Calu3 (cell line): Measurements from ENCODE around the gene FAM131B. TPM values are rescaled to one million over a fixed set of nuclear protein-coding genes. Genes with fewer than 3 reads are reported as not detected.

Experiments used
- BruUV-seq: library from RNA; stranded (reverse); fragments of 400-500 nt; replicated peaks from 2 replicates; lab custom pipeline; 2021; lab: Mats Ljungman, UMichigan
- CTCF ChIA-PET: fragments of 300-600 bp; sonication (Branson Sonifier 250); formaldehyde crosslinking; loops from one replicate; lab custom pipeline; 2022; ENCODE audit warnings: antibody characterized with exemption; lab: Charles Lee
- DNase-seq: peaks from one replicate; pipeline ENCODE4 v3.0.0; 2022
- H3K27ac Mint-ChIP-seq: one replicate; pipeline ENCODE4 v1.8.0; 2022; ENCODE audit warnings: mixed read lengths; ENCODE audit not compliant: unreplicated experiment
- H3K27me3 Mint-ChIP-seq: one replicate; pipeline ENCODE4 v1.8.0; 2022; ENCODE audit warnings: mixed read lengths; ENCODE audit not compliant: unreplicated experiment
- H3K36me3 Mint-ChIP-seq: one replicate; pipeline ENCODE4 v1.8.0; 2022; ENCODE audit warnings: mild to moderate bottlenecking, moderate library complexity, mixed read lengths; ENCODE audit not compliant: insufficient read depth, unreplicated experiment
- H3K4me1 Mint-ChIP-seq: one replicate; pipeline ENCODE4 v1.8.0; 2022; ENCODE audit warnings: mild to moderate bottlenecking, low read depth, mixed read lengths; ENCODE audit not compliant: unreplicated experiment
- H3K4me3 Mint-ChIP-seq: one replicate; pipeline ENCODE4 v1.8.0; 2022; ENCODE audit warnings: mild to moderate bottlenecking, low read depth, moderate library complexity, mixed read lengths; ENCODE audit not compliant: unreplicated experiment
- H3K9me3 Mint-ChIP-seq: one replicate; pipeline ENCODE4 v1.8.0; 2022; ENCODE audit warnings: low read depth, mixed read lengths; ENCODE audit not compliant: unreplicated experiment
- CTCF ChIP-seq: fragments of 200-600 bp; IDR thresholded peaks from one replicate; pipeline ENCODE4 v1.8.0; 2022; ENCODE audit warnings: antibody characterized with exemption; ENCODE audit not compliant: unreplicated experiment
- intact Hi-C: fragments of 100-400 bp; cut with micrococcal nuclease; formaldehyde crosslinking; loops from one replicate; pipeline ENCODE4 v1.10.0; 2022; ENCODE audit not compliant: unreplicated experiment
- total RNA-seq: library from RNA; stranded (reverse); gene quantifications from 2 replicates; pipeline ENCODE4 v1.2.3, GENCODE V29; 2022

The FAM131B gene
- total RNA-seq, 1 experiment from 2014 or later: 0.19 TPM

- CTCF ChIA-PET: no interaction called here
- BruUV-seq: no TSS peak
- TF ChIP-seq CTCF: no peak
- Mint-ChIP-seq H3K36me3 (peaks cover 14% of the 10 kb centered on the region), H3K27me3 (no peaks in the 10 kb centered on the region), H3K9me3 (no peaks in the 10 kb centered on the region), H3K4me1 (peaks cover 53% of the 10 kb centered on the region), H3K4me3 (no peak overlapping the region), H3K27ac (no peak overlapping the region)
- DNase-seq: no peak
- intact Hi-C loops: no loop called here
Measured at GRCh38 chr7:143375298-143376034, 13.0 kb upstream of the FAM131B start.

- TF ChIP-seq CTCF: no peak
- Mint-ChIP-seq H3K4me1 (peaks cover 56% of the 10 kb centered on the region), H3K36me3 (peaks cover 5% of the 10 kb centered on the region), H3K4me3 (no peak overlapping the region), H3K27ac (no peak overlapping the region), H3K9me3 (no peaks in the 10 kb centered on the region), H3K27me3 (no peaks in the 10 kb centered on the region)
- BruUV-seq: no TSS peak
- CTCF ChIA-PET: interaction anchor here (0.5 kb wide), 1 partner anchor 131 kb away, joined by 4 read pairs; no protein-coding TSS in a partner anchor
- no peak for DNase-seq
- intact Hi-C loops: loop anchor here (5.0 kb wide), 1 partner anchor 52 kb away; no protein-coding TSS in a partner anchor
Measured at GRCh38 chr7:143374561-143374960, 12.0 kb upstream of the FAM131B start.

- Mint-ChIP-seq H3K4me1 (peaks cover 50% of the 10 kb centered on the region), H3K9me3 (no peaks in the 10 kb centered on the region), H3K36me3 (no peaks in the 10 kb centered on the region), H3K27me3 (no peaks in the 10 kb centered on the region), H3K27ac (no peak overlapping the region), H3K4me3 (no peak overlapping the region)
- no TSS peak for BruUV-seq
- no peak for TF ChIP-seq CTCF
- intact Hi-C loops: loop anchor here (5.0 kb wide), 1 partner anchor 51 kb away; no protein-coding TSS in a partner anchor
- DNase-seq: no peak
- CTCF ChIA-PET: no interaction called here
Measured at GRCh38 chr7:143373255-143373794, 10.8 kb upstream of the FAM131B start.

- CTCF ChIA-PET: interaction anchor here (0.6 kb wide), 1 partner anchor 37 kb away, joined by 3 read pairs; no protein-coding TSS in a partner anchor
- peaks cover 57% of the 10 kb centered on the region for H3K4me1 Mint-ChIP-seq
- no TSS peak for BruUV-seq
- DNase-seq: peak; percentile 40
- TF ChIP-seq CTCF: no peak
- H3K4me3 Mint-ChIP-seq: no peak overlapping the region
- intact Hi-C loops: loop anchor here (5.0 kb wide), 1 partner anchor 50 kb away; no protein-coding TSS in a partner anchor
- no peak overlapping the region for H3K27ac Mint-ChIP-seq
- H3K36me3 Mint-ChIP-seq: no peaks in the 10 kb centered on the region
- no peaks in the 10 kb centered on the region for H3K27me3 Mint-ChIP-seq
- H3K9me3 Mint-ChIP-seq: no peaks in the 10 kb centered on the region
Measured at GRCh38 chr7:143372070-143372469, 9.6 kb upstream of the FAM131B start.
